ENCODE data around the gene SPATA19.

Gene SPATA19

GRCh38 chr11:133892584-133893380 lies 47.5 kb upstream of the SPATA19 start:
- Histone ChIP-seq H3F3A (ENCODE audit: insufficient read depth) (no peaks in the 10 kb centered on the region), H2AFZ (ENCODE audit: low read depth, low read length, severe bottlenecking) (no peak overlapping the region), H3K79me2 (ENCODE audit: insufficient read depth, low read length) (no peaks in the 10 kb centered on the region), H3K4me2 (ENCODE audit: low read depth, low read length, poor library complexity, severe bottlenecking) (no peak overlapping the region), H3K27ac (ENCODE audit: low read depth, low read length) (no peak overlapping the region), H3K27me3 (ENCODE audit: low read length) (no peaks in the 10 kb centered on the region), H3K9me3 (ENCODE audit: insufficient read depth, low read length) (no peaks in the 10 kb centered on the region), H3K9ac (ENCODE audit: low read length) (no peak overlapping the region), H3K9me2 (replicated peaks; ENCODE audit: insufficient read depth, low read length) (no peaks in the 10 kb centered on the region), H4K20me1 (ENCODE audit: low read depth, low read length) (no peaks in the 10 kb centered on the region), H3K4me3 (ENCODE audit: insufficient read depth, low read length, poor library complexity, severe bottlenecking) (no peak overlapping the region), H3K36me3 (ENCODE audit: low read length) (no peaks in the 10 kb centered on the region)
- TF ChIP-seq EZH2phosphoT487 (conservative IDR thresholded peaks at IDR 0.05; ENCODE audit: low read length) (no peak), CTCF (IDR thresholded peaks at IDR 0.05; ENCODE audit: insufficient read depth, low read length, poor library complexity, severe bottlenecking) (no peak)

GRCh38 chr11:133892126-133892525 lies 46.8 kb upstream of the SPATA19 start:
- Histone ChIP-seq H3K4me3 (ENCODE audit: insufficient read depth, low read length, poor library complexity, severe bottlenecking) (no peak overlapping the region), H3K4me2 (ENCODE audit: low read depth, low read length, poor library complexity, severe bottlenecking) (no peak overlapping the region), H4K20me1 (ENCODE audit: low read depth, low read length) (no peaks in the 10 kb centered on the region), H3F3A (ENCODE audit: insufficient read depth) (no peaks in the 10 kb centered on the region), H3K27ac (ENCODE audit: low read depth, low read length) (no peak overlapping the region), H3K9me3 (ENCODE audit: insufficient read depth, low read length) (no peaks in the 10 kb centered on the region), H3K36me3 (ENCODE audit: low read length) (no peaks in the 10 kb centered on the region), H3K79me2 (ENCODE audit: insufficient read depth, low read length) (no peaks in the 10 kb centered on the region), H3K9ac (ENCODE audit: low read length) (no peak overlapping the region), H2AFZ (ENCODE audit: low read depth, low read length, severe bottlenecking) (no peak overlapping the region), H3K27me3 (ENCODE audit: low read length) (no peaks in the 10 kb centered on the region), H3K9me2 (replicated peaks; ENCODE audit: insufficient read depth, low read length) (no peaks in the 10 kb centered on the region)
- TF ChIP-seq CTCF (IDR thresholded peaks at IDR 0.05; ENCODE audit: insufficient read depth, low read length, poor library complexity, severe bottlenecking) = no peak
- TF ChIP-seq EZH2phosphoT487 (conservative IDR thresholded peaks at IDR 0.05; ENCODE audit: low read length) = no peak

GRCh38 chr11:133889893-133890292 lies 44.6 kb upstream of the SPATA19 start:
- Histone ChIP-seq H3K79me2 (ENCODE audit: insufficient read depth, low read length) (no peaks in the 10 kb centered on the region), H3K36me3 (ENCODE audit: low read length) (no peaks in the 10 kb centered on the region), H3F3A (ENCODE audit: insufficient read depth) (no peaks in the 10 kb centered on the region), H3K27me3 (ENCODE audit: low read length) (no peaks in the 10 kb centered on the region), H3K9me3 (ENCODE audit: insufficient read depth, low read length) (no peaks in the 10 kb centered on the region), H3K4me2 (ENCODE audit: low read depth, low read length, poor library complexity, severe bottlenecking) (no peak overlapping the region), H3K9me2 (replicated peaks; ENCODE audit: insufficient read depth, low read length) (no peaks in the 10 kb centered on the region), H2AFZ (ENCODE audit: low read depth, low read length, severe bottlenecking) (no peak overlapping the region), H4K20me1 (ENCODE audit: low read depth, low read length) (no peaks in the 10 kb centered on the region), H3K4me3 (ENCODE audit: insufficient read depth, low read length, poor library complexity, severe bottlenecking) (no peak overlapping the region), H3K27ac (ENCODE audit: low read depth, low read length) (no peak overlapping the region), H3K9ac (ENCODE audit: low read length) (no peak overlapping the region)
- TF ChIP-seq CTCF (IDR thresholded peaks at IDR 0.05; ENCODE audit: insufficient read depth, low read length, poor library complexity, severe bottlenecking) (no peak), EZH2phosphoT487 (conservative IDR thresholded peaks at IDR 0.05; ENCODE audit: low read length) (no peak)

Data from SU-DHL-6 (cell line).